GM23248 (cell line): Measurements from ENCODE around the gene FUT1. TPM values are rescaled to one million over a fixed set of nuclear protein-coding genes. Genes with fewer than 3 reads are reported as not detected.
A peak's percentile ranks its signal among the peaks of the same experiment; 100 is the strongest.

Experiments
- DNase-seq: peaks from one replicate; pipeline ENCODE4 v3.0.0-alpha.2; 2015
- H2AFZ ChIP-seq: fragments of 200-600 bp; sonication (generic); 2 replicates; pipeline ENCODE4 v1.6.1; 2016; ENCODE audit warnings: antibody characterized with exemption
- H3F3A ChIP-seq: fragments of 200-600 bp; sonication (generic); 2 replicates; pipeline ENCODE4 v1.6.1; 2016; ENCODE audit warnings: mild to moderate bottlenecking, antibody characterized with exemption, mixed run types; ENCODE audit not compliant: insufficient read depth
- H3K27ac ChIP-seq: fragments of 200-600 bp; sonication (generic); 2 replicates; pipeline ENCODE4 v1.5.1; 2016; ENCODE audit warnings: mild to moderate bottlenecking
- H3K27me3 ChIP-seq: fragments of 200-600 bp; sonication (generic); replicated peaks from 2 replicates; pipeline ENCODE4 v1.6.1; 2016; ENCODE audit warnings: mild to moderate bottlenecking; ENCODE audit not compliant: insufficient read depth
- H3K36me3 ChIP-seq: fragments of 200-600 bp; sonication (generic); 2 replicates; pipeline ENCODE4 v1.6.1; 2016; ENCODE audit warnings: low read depth, mild to moderate bottlenecking
- H3K4me1 ChIP-seq: fragments of 200-600 bp; sonication (generic); 2 replicates; pipeline ENCODE4 v1.6.1; 2016; ENCODE audit warnings: mild to moderate bottlenecking; ENCODE audit not compliant: insufficient read depth
- H3K4me2 ChIP-seq: fragments of 200-600 bp; sonication (generic); one replicate; pipeline ENCODE4 v1.6.1; 2016; ENCODE audit warnings: mild to moderate bottlenecking; ENCODE audit not compliant: unreplicated experiment
- H3K4me3 ChIP-seq: fragments of 200-600 bp; sonication (generic); 2 replicates; pipeline ENCODE4 v1.5.1; 2016; ENCODE audit warnings: mild to moderate bottlenecking
- H3K79me2 ChIP-seq: fragments of 200-600 bp; sonication (generic); 2 replicates; pipeline ENCODE4 v1.6.1; 2016; ENCODE audit warnings: mild to moderate bottlenecking; ENCODE audit not compliant: insufficient read depth
- H3K9ac ChIP-seq: fragments of 200-600 bp; sonication (generic); 2 replicates; pipeline ENCODE4 v1.6.1; 2016; ENCODE audit warnings: mild to moderate bottlenecking
- H3K9me2 ChIP-seq: fragments of 200-600 bp; sonication (generic); 2 replicates; pipeline ENCODE4 v1.6.1; 2016; ENCODE audit warnings: mixed run types, mild to moderate bottlenecking, moderate library complexity; ENCODE audit not compliant: insufficient read depth
- H3K9me3 ChIP-seq: fragments of 200-600 bp; sonication (generic); one replicate; pipeline ENCODE4 v1.6.1; 2017; ENCODE audit warnings: low read depth
- H4K20me1 ChIP-seq: fragments of 200-600 bp; sonication (generic); 2 replicates; pipeline ENCODE4 v1.6.0; 2016; ENCODE audit not compliant: insufficient read depth
- EZH2 ChIP-seq: fragments of 200-600 bp; sonication (generic); IDR thresholded peaks from 2 replicates; pipeline ENCODE4 v1.6.1; 2018; ENCODE audit warnings: antibody characterized with exemption, mild to moderate bottlenecking; ENCODE audit not compliant: insufficient read depth, poor library complexity, severe bottlenecking
- EZH2phosphoT487 ChIP-seq: fragments of 200-600 bp; sonication (generic); IDR thresholded peaks from 2 replicates; pipeline ENCODE4 v1.6.1; 2018; ENCODE audit warnings: antibody characterized with exemption, moderate library complexity, mild to moderate bottlenecking, low read depth; ENCODE audit not compliant: insufficient read depth
- WGBS, 2 experiments: methylation state at CpG; one replicate each; pipeline ENCODE4 v1.1.6; 2015 to 2017; ENCODE audit warnings: low lambda C conversion rate in 2 of 2, low coverage in 1 of 2; ENCODE audit errors: missing lambda C conversion rate in 2 of 2; 5-methylcytosine and 5-hydroxymethylcytosine counted together
- in situ Hi-C: fragments of 300-500 bp; cut with MboI; formaldehyde crosslinking; loops from 2 replicates; pipeline ENCODE4 v1.15.0; 2020
- polyA plus RNA-seq: library from polyadenylated mRNA; unstranded; fragments of >200 nt; fragmentation: Nextera tagmentation; extraction: Ambion mirVana; gene quantifications from 2 replicates; pipeline ENCODE4 v1.2.1, GENCODE V29; 2016
- total RNA-seq: library from RNA; depleted of rRNA; stranded (reverse); fragments of >200 nt; shearing (Covaris generic); gene quantifications from 2 replicates; pipeline ENCODE4 v1.2.3, GENCODE V29; 2014

The FUT1 gene
- total and polyA plus RNA-seq, 2 experiments from 2014 or later: not detected

GRCh38 chr19:48750771-48751504, 1.5 kb downstream of the FUT1 start:
- TF ChIP-seq EZH2phosphoT487: no peak
- TF ChIP-seq EZH2: no peak
- H3K4me2 ChIP-seq: no peak overlapping the region
- no peaks in the 10 kb centered on the region for H3F3A ChIP-seq
- H3K9ac ChIP-seq: no peak overlapping the region
- no peak overlapping the region for H3K27ac ChIP-seq
- H3K4me3 ChIP-seq: no peak overlapping the region
- in situ Hi-C loops: no loop called here
- no peak for DNase-seq
- no peak overlapping the region for H2AFZ ChIP-seq
- no peaks in the 10 kb centered on the region for H3K9me3 ChIP-seq
- no peaks in the 10 kb centered on the region for H3K9me2 ChIP-seq
- H3K27me3 ChIP-seq: peaks cover 30% of the 10 kb centered on the region
- H3K36me3 ChIP-seq: no peaks in the 10 kb centered on the region
- no peaks in the 10 kb centered on the region for H4K20me1 ChIP-seq
- no peaks in the 10 kb centered on the region for H3K79me2 ChIP-seq
- whole genome bisulfite sequencing, 2 experiments: 80 to 82% methylated on average over 29 of the region's 29 CpGs
- H3K4me1 ChIP-seq: no peaks in the 10 kb centered on the region

GRCh38 chr19:48750351-48750750, 2.1 kb downstream of the FUT1 start:
- Histone ChIP-seq H2AFZ (no peak overlapping the region), H3K9ac (no peak overlapping the region), H3K27me3 (peaks cover 30% of the 10 kb centered on the region), H3K4me3 (no peak overlapping the region), H3K9me2 (no peaks in the 10 kb centered on the region), H3K4me1 (no peaks in the 10 kb centered on the region), H3K9me3 (no peaks in the 10 kb centered on the region), H3K4me2 (no peak overlapping the region), H4K20me1 (no peaks in the 10 kb centered on the region), H3K36me3 (no peaks in the 10 kb centered on the region), H3K27ac (no peak overlapping the region), H3K79me2 (no peaks in the 10 kb centered on the region), H3F3A (no peaks in the 10 kb centered on the region)
- no peak for DNase-seq
- in situ Hi-C loops: no loop called here
- WGBS, 2 experiments: 88 to 92% methylated on average over 31 of the region's 31 CpGs
- no peak for TF ChIP-seq EZH2phosphoT487
- no peak for TF ChIP-seq EZH2

- Histone ChIP-seq H3K27ac (no peak overlapping the region), H3K79me2 (no peaks in the 10 kb centered on the region), H3K36me3 (no peaks in the 10 kb centered on the region), H3K27me3 (peaks cover 30% of the 10 kb centered on the region), H3F3A (no peaks in the 10 kb centered on the region), H3K9me3 (no peaks in the 10 kb centered on the region), H3K4me3 (no peak overlapping the region), H3K9ac (no peak overlapping the region), H4K20me1 (no peaks in the 10 kb centered on the region), H2AFZ (no peak overlapping the region), H3K9me2 (no peaks in the 10 kb centered on the region), H3K4me2 (no peak overlapping the region), H3K4me1 (no peaks in the 10 kb centered on the region)
- no peak for DNase-seq
- TF ChIP-seq EZH2phosphoT487 (no peak), EZH2 (no peak)
- in situ Hi-C loops: no loop called here
- 43 to 59% methylated on average over 2 to 4 of the region's 4 CpGs for WGBS, 2 experiments
Observed at GRCh38 chr19:48749571-48750198, 2.8 kb downstream of the FUT1 start.

- Histone ChIP-seq H3K9me3 (no peaks in the 10 kb centered on the region), H3K4me1 (no peaks in the 10 kb centered on the region), H3K36me3 (no peaks in the 10 kb centered on the region), H4K20me1 (no peaks in the 10 kb centered on the region), H3K9ac (peak within 1 kb of the TSS; percentile 59), H3K27ac (no peak within 1 kb of the TSS), H2AFZ (peak within 1 kb of the TSS; percentile 89), H3K4me3 (peak within 1 kb of the TSS; percentile 73), H3F3A (no peaks in the 10 kb centered on the region), H3K27me3 (peaks cover 14% of the 10 kb centered on the region), H3K9me2 (no peaks in the 10 kb centered on the region), H3K79me2 (no peaks in the 10 kb centered on the region), H3K4me2 (peak within 1 kb of the TSS; percentile 72)
- DNase-seq: peak; percentile 90
- in situ Hi-C loops: no loop called here
- WGBS, 2 experiments: 16 to 17% methylated on average over 27 to 31 of the region's 31 CpGs
- TF ChIP-seq EZH2phosphoT487 (no peak), EZH2 (no peak)
Observed at GRCh38 chr19:48746738-48747575, 5.5 kb downstream of the FUT1 start, which contains the start of gene IZUMO1. IZUMO1 (minus strand) TSS chr19:48746909; CDS start chr19:48745859, 1,050 bp downstream.
